Superior temporal gyrus (tissue), 1 donor: ENCODE data around the gene DIO3.

Experiments used
- DNase-seq: peaks from one replicate; pipeline ENCODE4 v3.0.0-alpha.2; 2016; ENCODE audit errors: extremely low spot score

Gene DIO3

GRCh38 chr14:101598571-101599233 lies 37.4 kb downstream of the DIO3 start:
- no peak for DNase-seq

DNA sequence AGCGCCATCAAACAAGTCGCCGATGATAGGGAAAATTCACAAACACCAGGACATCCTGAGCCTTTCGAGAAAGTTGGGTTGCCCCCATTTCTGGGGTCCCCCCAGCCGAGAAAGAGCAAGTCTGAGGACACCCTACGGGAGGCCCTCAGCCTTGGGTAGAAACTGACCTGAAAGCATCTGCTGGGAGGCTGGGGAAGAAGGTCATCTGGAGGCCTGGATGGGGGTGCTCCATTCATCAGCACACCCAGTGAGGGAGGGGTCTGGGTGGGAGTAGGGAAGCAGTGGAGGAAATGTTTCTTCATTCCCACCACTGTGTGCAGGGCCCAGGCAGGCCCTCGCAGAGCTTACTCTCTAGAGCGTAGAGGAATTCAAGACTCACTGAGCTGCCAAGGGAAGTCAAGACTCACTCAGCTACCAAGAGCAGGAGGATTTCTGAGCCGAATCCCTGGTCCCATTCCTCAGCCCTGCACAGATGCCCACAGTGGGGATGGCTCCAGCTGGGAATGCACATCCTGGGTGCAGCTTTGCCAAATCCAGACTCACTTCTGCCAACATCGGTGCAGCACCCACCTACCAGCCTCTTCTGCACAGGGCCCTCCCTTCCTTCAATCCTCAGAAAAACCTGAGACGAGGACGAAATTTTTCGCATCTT lies 38.1 kb downstream of the DIO3 start:
- DNase-seq, result no peak

- no peak for DNase-seq
Measured at GRCh38 chr14:101600336-101600890, 39.1 kb downstream of the DIO3 start.

GRCh38 chr14:101600891-101601605 lies 39.8 kb downstream of the DIO3 start:
- DNase-seq, result no peak

- no peak for DNase-seq
Measured at GRCh38 chr14:101601606-101602465, 40.5 kb downstream of the DIO3 start.

- no peak for DNase-seq
Measured at GRCh38 chr14:101602466-101602840, 41.2 kb downstream of the DIO3 start.

DNA sequence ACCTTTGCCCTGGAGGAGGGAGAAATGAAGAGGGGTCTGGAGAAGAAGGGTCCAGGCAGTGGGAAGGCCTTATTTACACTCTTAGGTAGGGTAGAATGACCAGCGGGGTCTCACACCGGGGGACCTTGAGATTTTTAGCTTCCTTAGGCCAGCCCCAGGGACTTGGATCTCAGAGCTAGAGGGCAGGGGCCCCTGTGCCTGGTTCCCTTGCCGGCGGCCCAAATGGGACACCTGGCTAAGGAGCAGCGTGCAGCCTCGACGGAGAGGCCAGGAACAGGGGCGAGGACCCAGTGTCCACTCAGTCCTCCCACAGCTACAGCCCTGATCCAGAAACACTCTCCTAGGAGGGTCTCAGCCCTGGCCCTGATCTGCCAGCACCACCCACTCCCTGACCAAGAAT lies 41.8 kb downstream of the DIO3 start:
- DNase-seq, result no peak

- no peak for DNase-seq
Measured at GRCh38 chr14:101604228-101604934, 43.1 kb downstream of the DIO3 start.

- no peak for DNase-seq
Measured at GRCh38 chr14:101604935-101605780, 43.9 kb downstream of the DIO3 start.

DNA sequence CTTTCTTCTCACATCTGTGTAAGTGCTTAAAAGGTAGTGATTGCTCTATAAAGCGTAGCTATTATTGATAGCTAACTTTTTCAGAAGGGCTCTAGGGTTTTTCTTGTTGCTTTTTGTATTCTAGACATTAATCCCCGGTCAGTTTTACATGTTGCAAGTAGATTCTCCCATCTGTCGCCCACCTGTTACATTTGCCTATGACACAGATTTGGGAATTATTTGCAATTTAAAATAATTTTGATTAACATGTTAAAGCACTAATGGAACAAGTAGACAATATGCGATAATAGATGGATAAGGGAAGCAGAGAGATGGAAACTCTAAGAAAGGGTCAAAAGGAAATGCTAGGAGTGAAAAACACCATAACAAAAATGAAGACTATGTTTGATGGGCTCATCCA lies 44.5 kb downstream of the DIO3 start:
- DNase-seq, result no peak
